B cell (primary cell): ENCODE data around the gene DIS3L2. TPM values are rescaled to one million over a fixed set of nuclear protein-coding genes. Genes with fewer than 3 reads are reported as not detected.

ENCODE experiments used
- ATAC-seq: fragments of 200-7000 bp; cut with Tn5 transposase; one replicate; pipeline ENCODE4 v1.10.0; 2021; ENCODE audit warnings: low read depth, mild to moderate bottlenecking, moderate number of reproducible peaks, moderate library complexity
- CTCF ChIA-PET: fragments of 350-600 bp; sonication (Branson Sonifier 250); formaldehyde crosslinking; loops from one replicate; lab custom pipeline; 2021; ENCODE audit warnings: antibody characterized with exemption, inconsistent platforms; lab: Charles Lee
- POLR2A ChIA-PET: fragments of 350-600 bp; sonication (Branson Sonifier 250); formaldehyde crosslinking; loops from one replicate; lab custom pipeline; 2021; ENCODE audit warnings: antibody characterized with exemption; lab: Charles Lee
- DNase-seq: peaks from one replicate; pipeline ENCODE4 v3.0.0; 2013
- H2AFZ ChIP-seq: 2 replicates; pipeline ENCODE4 v1.6.1; 2012; ENCODE audit warnings: mild to moderate bottlenecking, low read depth, low read length; ENCODE audit not compliant: insufficient read depth, poor library complexity, severe bottlenecking
- H3K27ac ChIP-seq, 2 donors: 1 replicate in 1 of 2; 2 replicates in 1 of 2; pipeline ENCODE4 v1.5.1; 2012 to 2013; ENCODE audit warnings: low read length in 2 of 2, mild to moderate bottlenecking in 2 of 2, moderate library complexity in 1 of 2
- H3K27me3 ChIP-seq, 4 experiments: fragments of 200-600 bp in 1 of 4; sonication (generic) in 1 of 4; replicated peaks in 1 of 4; 1 replicate in 2 of 4; 2 replicates in 2 of 4; pipeline versions ENCODE4 v1.6.1 to v1.7.0; 2013 to 2016; ENCODE audit warnings: low read length in 3 of 4, mild to moderate bottlenecking in 2 of 4, mixed read lengths in 1 of 4, moderate library complexity in 1 of 4; ENCODE audit not compliant: insufficient read depth in 4 of 4, control insufficient read depth in 3 of 4; ENCODE audit errors: control extremely low read depth in 1 of 4
- H3K36me3 ChIP-seq, 2 experiments: replicated peaks in 1 of 2; 1 replicate in 1 of 2; 2 replicates in 1 of 2; pipeline versions ENCODE4 v1.6.1 to v1.7.1; 2013; ENCODE audit warnings: low read length in 1 of 2; ENCODE audit not compliant: insufficient read depth in 2 of 2, control insufficient read depth in 1 of 2; ENCODE audit errors: control extremely low read depth in 1 of 2, extremely low read depth in 1 of 2
- H3K4me1 ChIP-seq, 2 donors: fragments of 200-600 bp in 1 of 2; sonication (generic) in 1 of 2; 1 replicate in 1 of 2; 2 replicates in 1 of 2; pipeline versions ENCODE4 v1.5.1 to v1.6.1; 2013 to 2017; ENCODE audit warnings: low read length in 2 of 2; ENCODE audit not compliant: control insufficient read depth in 2 of 2, insufficient read depth in 2 of 2
- H3K4me2 ChIP-seq: replicated peaks from 2 replicates; pipeline ENCODE3; 2012; ENCODE audit warnings: mild to moderate bottlenecking, low read depth, low read length; ENCODE audit not compliant: poor library complexity, severe bottlenecking
- H3K4me3 ChIP-seq, 5 experiments: fragments of 200-600 bp in 1 of 5; sonication (generic) in 1 of 5; 1 replicate in 3 of 5; 2 replicates in 2 of 5; pipeline versions ENCODE4 v1.5.1 to v1.7.0; 2011 to 2016; ENCODE audit warnings: low read length in 4 of 5, mild to moderate bottlenecking in 4 of 5, low read depth in 2 of 5, control low read depth in 1 of 5, moderate library complexity in 1 of 5; ENCODE audit not compliant: insufficient read depth in 1 of 5; ENCODE audit errors: control extremely low read depth in 1 of 5, extremely low read depth in 1 of 5
- H3K79me2 ChIP-seq: fragments of 200-600 bp; sonication (generic); one replicate; pipeline ENCODE4 v1.6.0; 2016; ENCODE audit warnings: low read length; ENCODE audit not compliant: control insufficient read depth, insufficient read depth
- H3K9ac ChIP-seq: fragments of 200-600 bp; sonication (generic); 2 replicates; pipeline ENCODE4 v1.6.1; 2017; ENCODE audit warnings: mild to moderate bottlenecking, low read length, moderate library complexity
- H3K9me3 ChIP-seq, 3 donors: one replicate each; pipeline versions ENCODE4 v1.6.1 to v1.7.1; 2013; ENCODE audit warnings: low read length in 2 of 3; ENCODE audit not compliant: control insufficient read depth in 2 of 3, insufficient read depth in 1 of 3; ENCODE audit errors: control extremely low read depth in 1 of 3
- H4K20me1 ChIP-seq: 2 replicates; pipeline ENCODE4 v1.6.0; 2012; ENCODE audit warnings: mild to moderate bottlenecking, low read length; ENCODE audit not compliant: insufficient read depth, control insufficient read depth, poor library complexity, severe bottlenecking
- H3K27ac Mint-ChIP-seq: one replicate; pipeline ENCODE4 v1.8.0; 2021; ENCODE audit warnings: mixed read lengths
- H3K27me3 Mint-ChIP-seq: one replicate; pipeline ENCODE4 v1.8.0; 2021; ENCODE audit warnings: mixed read lengths
- H3K4me1 Mint-ChIP-seq: one replicate; pipeline ENCODE4 v1.8.0; 2021; ENCODE audit warnings: mixed read lengths
- H3K4me3 Mint-ChIP-seq: one replicate; pipeline ENCODE4 v1.8.0; 2021; ENCODE audit warnings: mixed read lengths
- H3K9me3 Mint-ChIP-seq: one replicate; pipeline ENCODE4 v1.8.0; 2022; ENCODE audit warnings: mixed read lengths; ENCODE audit not compliant: insufficient read depth
- EZH2 ChIP-seq: IDR thresholded peaks from 2 replicates; pipeline ENCODE4 v1.6.1; 2012; ENCODE audit warnings: borderline replicate concordance, low read depth, mild to moderate bottlenecking, moderate library complexity, low read length; ENCODE audit not compliant: insufficient read depth, poor library complexity, severe bottlenecking
- WGBS: methylation state at CpG from one replicate; pipeline ENCODE4 v1.1.5; 2013; ENCODE audit warnings: missing lambda C conversion rate; ENCODE audit not compliant: insufficient coverage; 5-methylcytosine and 5-hydroxymethylcytosine counted together
- intact Hi-C: fragments of 100-400 bp; cut with micrococcal nuclease; formaldehyde crosslinking; loops from one replicate; pipeline ENCODE4 v1.10.0; 2022
- polyA plus RNA-seq: library from polyadenylated mRNA; depleted of rRNA; stranded (reverse); fragments of >200 nt; gene quantifications from 2 replicates; pipeline ENCODE4 v1.2.3, GENCODE V29; 2012
- total RNA-seq, 2 donors: library from RNA; stranded (reverse); fragments of 120-200 nt in 1 of 2; gene quantifications; 1 replicate in 1 of 2; 2 replicates in 1 of 2; pipeline versions ENCODE4 v1.2.3 to v1.2.4, GENCODE V29; 2013 to 2022
- TF ChIP-seq, protein P1 (sequence below): fragments of 200-600 bp; IDR thresholded peaks from one replicate; pipeline ENCODE4 v1.8.0; 2022; ENCODE audit warnings: antibody characterized with exemption, mild to moderate bottlenecking

Gene DIS3L2
- total and polyA plus RNA-seq, 2 donors (not counting 1 experiment from before 2014, with no cell fraction given): 34.5 to 70.1 TPM

DNA sequence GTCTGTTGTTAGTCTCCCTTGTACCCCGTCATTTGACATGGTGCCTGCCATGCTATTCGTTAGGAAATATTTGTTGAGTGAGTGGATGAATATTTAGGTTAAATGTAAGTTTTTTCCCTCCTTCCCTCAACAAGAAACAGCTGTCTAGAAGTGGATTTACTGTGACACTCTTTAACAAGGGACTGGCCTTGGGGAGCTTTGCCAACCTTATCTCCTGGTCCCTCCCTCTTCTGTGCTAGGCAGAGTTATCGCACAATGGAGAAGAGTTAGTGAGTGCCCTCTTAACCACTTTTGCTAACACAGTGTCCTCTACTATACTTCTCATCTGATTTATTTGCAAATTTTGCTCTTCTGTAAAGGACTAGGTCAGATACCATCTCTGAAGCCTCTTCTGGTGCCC, 61.2 kb downstream of the DIS3L2 start:
- DNase-seq: no peak
- no peaks in the 10 kb centered on the region for H3K27me3 ChIP-seq
- H3K4me3 Mint-ChIP-seq: no peak overlapping the region
- no CpG with 5 or more reads among the region's 3 CpGs for WGBS
- no peak overlapping the region for H3K27ac Mint-ChIP-seq
- H3K4me1 ChIP-seq: no peaks in the 10 kb centered on the region
- TF ChIP-seq, protein P1, sequence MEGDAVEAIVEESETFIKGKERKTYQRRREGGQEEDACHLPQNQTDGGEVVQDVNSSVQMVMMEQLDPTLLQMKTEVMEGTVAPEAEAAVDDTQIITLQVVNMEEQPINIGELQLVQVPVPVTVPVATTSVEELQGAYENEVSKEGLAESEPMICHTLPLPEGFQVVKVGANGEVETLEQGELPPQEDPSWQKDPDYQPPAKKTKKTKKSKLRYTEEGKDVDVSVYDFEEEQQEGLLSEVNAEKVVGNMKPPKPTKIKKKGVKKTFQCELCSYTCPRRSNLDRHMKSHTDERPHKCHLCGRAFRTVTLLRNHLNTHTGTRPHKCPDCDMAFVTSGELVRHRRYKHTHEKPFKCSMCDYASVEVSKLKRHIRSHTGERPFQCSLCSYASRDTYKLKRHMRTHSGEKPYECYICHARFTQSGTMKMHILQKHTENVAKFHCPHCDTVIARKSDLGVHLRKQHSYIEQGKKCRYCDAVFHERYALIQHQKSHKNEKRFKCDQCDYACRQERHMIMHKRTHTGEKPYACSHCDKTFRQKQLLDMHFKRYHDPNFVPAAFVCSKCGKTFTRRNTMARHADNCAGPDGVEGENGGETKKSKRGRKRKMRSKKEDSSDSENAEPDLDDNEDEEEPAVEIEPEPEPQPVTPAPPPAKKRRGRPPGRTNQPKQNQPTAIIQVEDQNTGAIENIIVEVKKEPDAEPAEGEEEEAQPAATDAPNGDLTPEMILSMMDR: no peak
- no peak for TF ChIP-seq EZH2
- no peak overlapping the region for H3K4me2 ChIP-seq
- no peak overlapping the region for H3K9ac ChIP-seq
- ChIA-PET CTCF (no interaction called here), POLR2A (no interaction called here)
- peaks cover 0 to 42% of the 10 kb centered on the region in 2 experiments for H3K36me3 ChIP-seq
- H3K4me1 Mint-ChIP-seq: no peaks in the 10 kb centered on the region
- H3K9me3 ChIP-seq: no peaks in the 10 kb centered on the region
- no peak overlapping the region for H3K27ac ChIP-seq
- no peaks in the 10 kb centered on the region for H3K9me3 Mint-ChIP-seq
- no peaks in the 10 kb centered on the region for H3K27me3 Mint-ChIP-seq
- H3K79me2 ChIP-seq: no peaks in the 10 kb centered on the region
- H3K4me3 ChIP-seq: no peak overlapping the region
- H4K20me1 ChIP-seq: no peaks in the 10 kb centered on the region
- intact Hi-C loops: no loop called here
- ATAC-seq: no peak
- H2AFZ ChIP-seq: no peak overlapping the region

DNA sequence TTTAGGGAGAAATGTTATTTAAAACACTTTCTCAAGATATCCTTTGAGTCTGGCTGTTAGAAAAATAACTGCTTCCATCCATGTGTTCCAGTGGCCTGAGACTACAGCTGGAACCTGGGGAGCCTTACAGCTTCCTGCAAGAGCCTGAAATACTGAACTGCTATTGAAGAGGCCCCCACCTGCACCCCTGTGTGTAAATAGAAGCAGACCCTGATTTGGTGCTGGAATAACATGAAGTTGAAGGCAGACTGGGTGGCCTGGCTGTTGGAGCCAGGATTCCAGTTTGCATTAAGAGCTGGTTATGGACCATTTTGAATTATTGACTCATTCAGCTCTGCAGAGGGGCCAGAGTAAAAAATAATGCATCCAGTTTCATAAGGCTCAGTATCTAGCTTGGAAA, 61.9 kb downstream of the DIS3L2 start:
- no peaks in the 10 kb centered on the region for H3K9me3 ChIP-seq
- no peaks in the 10 kb centered on the region for H3K27me3 ChIP-seq
- Mint-ChIP-seq H3K4me3 (no peak overlapping the region), H3K27ac (no peak overlapping the region), H3K4me1 (peaks cover 2% of the 10 kb centered on the region), H3K27me3 (no peaks in the 10 kb centered on the region), H3K9me3 (no peaks in the 10 kb centered on the region)
- H3K4me2 ChIP-seq: no peak overlapping the region
- H4K20me1 ChIP-seq: no peaks in the 10 kb centered on the region
- ChIA-PET POLR2A (no interaction called here), CTCF (no interaction called here)
- intact Hi-C loops: no loop called here
- no peaks in the 10 kb centered on the region for H3K4me1 ChIP-seq
- H2AFZ ChIP-seq: no peak overlapping the region
- no peak for DNase-seq
- TF ChIP-seq, protein P1: no peak
- no peak for TF ChIP-seq EZH2
- H3K79me2 ChIP-seq: no peaks in the 10 kb centered on the region
- no peak for ATAC-seq
- peaks cover 0 to 36% of the 10 kb centered on the region in 2 experiments for H3K36me3 ChIP-seq
- H3K9ac ChIP-seq: no peak overlapping the region
- H3K27ac ChIP-seq: no peak overlapping the region
- no peak overlapping the region for H3K4me3 ChIP-seq
